ENCODE results near the gene CALN1.

Gene CALN1

GRCh38 chr7:72190146-72190545 lies 222.0 kb downstream of the CALN1 start:
- Histone ChIP-seq H3K27ac (ENCODE audit: low read depth, low read length) (no peak overlapping the region), H3K4me1 (ENCODE audit: control insufficient read depth, insufficient read depth, low read length) (no peaks in the 10 kb centered on the region), H3K27me3 (ENCODE audit: control insufficient read depth, insufficient read depth, low read length) (no peaks in the 10 kb centered on the region), H3K9ac (ENCODE audit: low read length) (no peak overlapping the region), H3K4me3 (ENCODE audit: low read length) (no peak overlapping the region), H3K36me3 (ENCODE audit: control insufficient read depth, insufficient read depth, low read length) (no peaks in the 10 kb centered on the region)

- no peak overlapping the region for H3K4me3 ChIP-seq (ENCODE audit: low read length)
- no peaks in the 10 kb centered on the region for H3K4me1 ChIP-seq (ENCODE audit: control insufficient read depth, insufficient read depth, low read length)
- H3K9ac ChIP-seq (ENCODE audit: low read length), result no peak overlapping the region
- no peaks in the 10 kb centered on the region for H3K27me3 ChIP-seq (ENCODE audit: control insufficient read depth, insufficient read depth, low read length)
- no peak overlapping the region for H3K27ac ChIP-seq (ENCODE audit: low read depth, low read length)
- no peaks in the 10 kb centered on the region for H3K36me3 ChIP-seq (ENCODE audit: control insufficient read depth, insufficient read depth, low read length)
Measured at GRCh38 chr7:72187179-72187578, 225.0 kb downstream of the CALN1 start.

GRCh38 chr7:72183835-72184234 lies 228.3 kb downstream of the CALN1 start:
- Histone ChIP-seq H3K27ac (ENCODE audit: low read depth, low read length) (no peak overlapping the region), H3K4me3 (ENCODE audit: low read length) (no peak overlapping the region)

GRCh38 chr7:72182036-72182435 lies 230.1 kb downstream of the CALN1 start:
- H3K36me3 ChIP-seq (ENCODE audit: control insufficient read depth, insufficient read depth, low read length), result no peaks in the 10 kb centered on the region
- no peak overlapping the region for H3K27ac ChIP-seq (ENCODE audit: low read depth, low read length)
- no peaks in the 10 kb centered on the region for H3K4me1 ChIP-seq (ENCODE audit: control insufficient read depth, insufficient read depth, low read length)
- no peaks in the 10 kb centered on the region for H3K27me3 ChIP-seq (ENCODE audit: control insufficient read depth, insufficient read depth, low read length)
- H3K4me3 ChIP-seq (ENCODE audit: low read length), result no peak overlapping the region
- H3K9ac ChIP-seq (ENCODE audit: low read length), result no peak overlapping the region

More at GRCh38 chr7:72183835-72184234, 228.3 kb downstream of the CALN1 start:
- H3K27me3 ChIP-seq (ENCODE audit: control insufficient read depth, insufficient read depth, low read length), result no peaks in the 10 kb centered on the region
- no peaks in the 10 kb centered on the region for H3K36me3 ChIP-seq (ENCODE audit: control insufficient read depth, insufficient read depth, low read length)
- H3K4me1 ChIP-seq (ENCODE audit: control insufficient read depth, insufficient read depth, low read length), result no peaks in the 10 kb centered on the region
- H3K9ac ChIP-seq (ENCODE audit: low read length), result no peak overlapping the region

GRCh38 chr7:72176875-72177274 lies 235.3 kb downstream of the CALN1 start:
- no peaks in the 10 kb centered on the region for H3K36me3 ChIP-seq (ENCODE audit: control insufficient read depth, insufficient read depth, low read length)
- no peaks in the 10 kb centered on the region for H3K27me3 ChIP-seq (ENCODE audit: control insufficient read depth, insufficient read depth, low read length)
- H3K9ac ChIP-seq (ENCODE audit: low read length), result no peak overlapping the region
- no peak overlapping the region for H3K4me3 ChIP-seq (ENCODE audit: low read length)
- no peaks in the 10 kb centered on the region for H3K4me1 ChIP-seq (ENCODE audit: control insufficient read depth, insufficient read depth, low read length)
- no peak overlapping the region for H3K27ac ChIP-seq (ENCODE audit: low read depth, low read length)

- Histone ChIP-seq H3K9ac (ENCODE audit: low read length) (no peak overlapping the region), H3K27me3 (ENCODE audit: control insufficient read depth, insufficient read depth, low read length) (no peaks in the 10 kb centered on the region), H3K27ac (ENCODE audit: low read depth, low read length) (no peak overlapping the region), H3K4me1 (ENCODE audit: control insufficient read depth, insufficient read depth, low read length) (no peaks in the 10 kb centered on the region), H3K4me3 (ENCODE audit: low read length) (no peak overlapping the region), H3K36me3 (ENCODE audit: control insufficient read depth, insufficient read depth, low read length) (no peaks in the 10 kb centered on the region)
Measured at GRCh38 chr7:72170475-72170874, 241.7 kb downstream of the CALN1 start.

- Histone ChIP-seq H3K36me3 (ENCODE audit: control insufficient read depth, insufficient read depth, low read length) (no peaks in the 10 kb centered on the region), H3K9ac (ENCODE audit: low read length) (no peak overlapping the region), H3K4me1 (ENCODE audit: control insufficient read depth, insufficient read depth, low read length) (no peaks in the 10 kb centered on the region), H3K4me3 (ENCODE audit: low read length) (no peak overlapping the region), H3K27ac (ENCODE audit: low read depth, low read length) (no peak overlapping the region), H3K27me3 (ENCODE audit: control insufficient read depth, insufficient read depth, low read length) (no peaks in the 10 kb centered on the region)
Measured at GRCh38 chr7:72163271-72163670, 248.9 kb downstream of the CALN1 start.

- Histone ChIP-seq H3K36me3 (ENCODE audit: control insufficient read depth, insufficient read depth, low read length) (no peaks in the 10 kb centered on the region), H3K27ac (ENCODE audit: low read depth, low read length) (no peak overlapping the region), H3K9ac (ENCODE audit: low read length) (no peak overlapping the region), H3K4me3 (ENCODE audit: low read length) (no peak overlapping the region), H3K27me3 (ENCODE audit: control insufficient read depth, insufficient read depth, low read length) (no peaks in the 10 kb centered on the region), H3K4me1 (ENCODE audit: control insufficient read depth, insufficient read depth, low read length) (no peaks in the 10 kb centered on the region)
Measured at GRCh38 chr7:72161534-72161933, 250.6 kb downstream of the CALN1 start.

- Histone ChIP-seq H3K27ac (ENCODE audit: low read depth, low read length) (no peak overlapping the region), H3K36me3 (ENCODE audit: control insufficient read depth, insufficient read depth, low read length) (no peaks in the 10 kb centered on the region), H3K27me3 (ENCODE audit: control insufficient read depth, insufficient read depth, low read length) (no peaks in the 10 kb centered on the region), H3K4me3 (ENCODE audit: low read length) (no peak overlapping the region), H3K9ac (ENCODE audit: low read length) (no peak overlapping the region), H3K4me1 (ENCODE audit: control insufficient read depth, insufficient read depth, low read length) (no peaks in the 10 kb centered on the region)
Measured at GRCh38 chr7:72159911-72160310, 252.2 kb downstream of the CALN1 start.

GRCh38 chr7:72156671-72157070 lies 255.5 kb downstream of the CALN1 start:
- Histone ChIP-seq H3K27ac (ENCODE audit: low read depth, low read length) (no peak overlapping the region), H3K27me3 (ENCODE audit: control insufficient read depth, insufficient read depth, low read length) (no peaks in the 10 kb centered on the region)

GRCh38 chr7:72153132-72153512 lies 259.0 kb downstream of the CALN1 start:
- Histone ChIP-seq H3K27ac (ENCODE audit: low read depth, low read length) (peak overlapping the region; percentile 40), H3K4me3 (ENCODE audit: low read length) (no peak overlapping the region), H3K4me1 (ENCODE audit: control insufficient read depth, insufficient read depth, low read length) (no peaks in the 10 kb centered on the region), H3K27me3 (ENCODE audit: control insufficient read depth, insufficient read depth, low read length) (no peaks in the 10 kb centered on the region), H3K36me3 (ENCODE audit: control insufficient read depth, insufficient read depth, low read length) (no peaks in the 10 kb centered on the region), H3K9ac (ENCODE audit: low read length) (no peak overlapping the region)

More at GRCh38 chr7:72156671-72157070, 255.5 kb downstream of the CALN1 start:
- H3K36me3 ChIP-seq (ENCODE audit: control insufficient read depth, insufficient read depth, low read length), result no peaks in the 10 kb centered on the region
- H3K4me1 ChIP-seq (ENCODE audit: control insufficient read depth, insufficient read depth, low read length), result no peaks in the 10 kb centered on the region
- no peak overlapping the region for H3K9ac ChIP-seq (ENCODE audit: low read length)
- H3K4me3 ChIP-seq (ENCODE audit: low read length), result no peak overlapping the region

- Histone ChIP-seq H3K4me1 (ENCODE audit: control insufficient read depth, insufficient read depth, low read length) (no peaks in the 10 kb centered on the region), H3K9ac (ENCODE audit: low read length) (no peak overlapping the region), H3K27me3 (ENCODE audit: control insufficient read depth, insufficient read depth, low read length) (no peaks in the 10 kb centered on the region), H3K4me3 (ENCODE audit: low read length) (no peak overlapping the region), H3K36me3 (ENCODE audit: control insufficient read depth, insufficient read depth, low read length) (no peaks in the 10 kb centered on the region), H3K27ac (ENCODE audit: low read depth, low read length) (no peak overlapping the region)
Measured at GRCh38 chr7:72152161-72153131, 259.7 kb downstream of the CALN1 start.

- Histone ChIP-seq H3K27me3 (ENCODE audit: control insufficient read depth, insufficient read depth, low read length) (no peaks in the 10 kb centered on the region), H3K9ac (ENCODE audit: low read length) (no peak overlapping the region), H3K27ac (ENCODE audit: low read depth, low read length) (no peak overlapping the region), H3K4me1 (ENCODE audit: control insufficient read depth, insufficient read depth, low read length) (no peaks in the 10 kb centered on the region), H3K4me3 (ENCODE audit: low read length) (no peak overlapping the region), H3K36me3 (ENCODE audit: control insufficient read depth, insufficient read depth, low read length) (no peaks in the 10 kb centered on the region)
Measured at GRCh38 chr7:72140566-72140965, 271.6 kb downstream of the CALN1 start.

All from rectal smooth muscle tissue (tissue), 1 donor.